K562 (cell line): ENCODE results near the gene IRF2. TPM values are rescaled to one million over a fixed set of nuclear protein-coding genes. Genes with fewer than 3 reads are reported as not detected.
"Not testable (repeated sequence)": the region's sequence is repeated elsewhere in the genome, so short reads cannot be mapped to it uniquely, and the experiment has no call there.

ENCODE experiments used
- ATAC-seq: fragments of 200-7000 bp; cut with Tn5 transposase; 3 replicates; pipeline ENCODE4 v1.9.1; 2020; ENCODE audit warnings: moderate library complexity
- BruUV-seq: library from RNA; stranded (reverse); fragments of 400-500 nt; replicated peaks from 2 replicates; lab custom pipeline; 2021; lab: Mats Ljungman, UMichigan
- CTCF ChIA-PET: fragments of 300-600 bp; formaldehyde crosslinking; extraction: SDS; loops from one replicate; lab custom pipeline; 2021; ENCODE audit warnings: low intra/inter-chr PET ratio; lab: Yijun Ruan, JAX
- POLR2A ChIA-PET: fragments of 300-600, 350-650 bp; sonication (Branson Sonifier 250); formaldehyde crosslinking; extraction: SDS; loops from one replicate; lab custom pipeline; 2021; ENCODE audit warnings: antibody characterized with exemption, inconsistent platforms; lab: Yijun Ruan, JAX
- DNase-seq, 4 experiments: peaks; one replicate each; pipeline versions ENCODE4 v3.0.0 to v3.0.0-alpha.2; 2011 to 2018; ENCODE audit warnings: low spot score in 3 of 4, mixed read lengths in 3 of 4; ENCODE audit errors: extremely low read depth in 1 of 4
- FAIRE-seq: peaks from 2 replicates; lab custom pipeline; 2011; peaks lifted over from hg19 to GRCh38; lab: Jason Lieb, UNC
- H2AFZ ChIP-seq: 2 replicates; pipeline ENCODE4 v1.6.0; 2011; ENCODE audit warnings: low read depth, low read length, control low read depth, inconsistent platforms
- H3K27ac ChIP-seq: fragments of 200-600 bp; 3 replicates; pipeline ENCODE4 v1.8.0; 2011; ENCODE audit warnings: low read depth, mild to moderate bottlenecking, control low read depth, inconsistent platforms, low read length, moderate library complexity, mixed read lengths; ENCODE audit errors: extremely low read depth
- H3K27me3 ChIP-seq, 2 experiments: fragments of 300-600 bp in 1 of 2; 2 replicates in 1 of 2; 3 replicates in 1 of 2; pipeline versions ENCODE4 v1.6.0 to v1.8.0; 2011; ENCODE audit warnings: inconsistent platforms in 2 of 2, low read length in 2 of 2, mild to moderate bottlenecking in 1 of 2, mixed read lengths in 1 of 2, moderate library complexity in 1 of 2; ENCODE audit not compliant: control insufficient read depth in 2 of 2, insufficient read depth in 2 of 2
- H3K36me3 ChIP-seq: fragments of 300-600 bp; 3 replicates; pipeline ENCODE4 v1.8.0; 2011; ENCODE audit warnings: mild to moderate bottlenecking, low read length, inconsistent platforms; ENCODE audit not compliant: control insufficient read depth, insufficient read depth
- H3K4me1 ChIP-seq, 2 experiments: fragments of 200-600 bp in 1 of 2; replicated peaks in 1 of 2; 2 replicates in 1 of 2; 3 replicates in 1 of 2; pipeline versions ENCODE4 v1.5.1 to v1.8.0; 2011; ENCODE audit warnings: inconsistent platforms in 2 of 2, low read length in 2 of 2, mild to moderate bottlenecking in 1 of 2, mixed read lengths in 1 of 2, moderate library complexity in 1 of 2; ENCODE audit not compliant: control insufficient read depth in 2 of 2, insufficient read depth in 2 of 2
- H3K4me2 ChIP-seq: 2 replicates; pipeline ENCODE4 v1.6.1; 2011; ENCODE audit warnings: low read length, control low read depth, inconsistent platforms, mixed read lengths; ENCODE audit not compliant: insufficient read depth
- H3K4me3 ChIP-seq: fragments of 200-600 bp; sonication (generic), shearing (Covaris generic); 2 replicates; pipeline ENCODE4 v1.5.1; 2016; ENCODE audit warnings: control low read depth, inconsistent platforms
- H3K79me2 ChIP-seq: fragments of 200-600 bp; 3 replicates; pipeline ENCODE4 v1.8.0; 2011; ENCODE audit warnings: low read length, inconsistent platforms; ENCODE audit not compliant: control insufficient read depth, insufficient read depth
- H3K9ac ChIP-seq, 2 experiments: 2 replicates each; pipeline versions ENCODE4 v1.6.0 to v1.6.1; 2011; ENCODE audit warnings: low read depth in 2 of 2, low read length in 2 of 2, control low read depth in 1 of 2, inconsistent platforms in 1 of 2, mild to moderate bottlenecking in 1 of 2, mixed read lengths in 1 of 2; ENCODE audit not compliant: insufficient read depth in 1 of 2
- H3K9me1 ChIP-seq: one replicate; pipeline ENCODE4 v1.6.0; 2011; ENCODE audit warnings: inconsistent platforms, mild to moderate bottlenecking, low read length, moderate library complexity; ENCODE audit not compliant: control insufficient read depth, insufficient read depth
- H3K9me3 ChIP-seq: replicated peaks from 2 replicates; pipeline ENCODE4 v1.5.1; 2011; ENCODE audit warnings: low read depth, low read length, inconsistent platforms; ENCODE audit not compliant: control insufficient read depth, insufficient read depth
- H4K20me1 ChIP-seq: replicated peaks from 2 replicates; pipeline ENCODE4 v1.6.1; 2011; ENCODE audit warnings: low read length, inconsistent platforms, mixed read lengths; ENCODE audit not compliant: control insufficient read depth, insufficient read depth
- BCOR ChIP-seq: fragments of 450-650 bp; IDR thresholded peaks from 2 replicates; pipeline ENCODE4 v1.6.1; 2016
- KDM1A ChIP-seq, 2 experiments: fragments of 450-650 bp; IDR thresholded peaks; 2 replicates each; pipeline ENCODE4 v1.6.1; 2016; ENCODE audit warnings: mild to moderate bottlenecking in 2 of 2
- MEF2A ChIP-seq: IDR thresholded peaks from 2 replicates; pipeline ENCODE4 v1.6.1; 2011; ENCODE audit warnings: low read depth, mild to moderate bottlenecking, low read length, moderate library complexity; ENCODE audit not compliant: control insufficient read depth
- NCOA1 ChIP-seq: fragments of 450-650 bp; IDR thresholded peaks from 2 replicates; pipeline ENCODE4 v1.6.1; 2016; ENCODE audit warnings: low read depth
- NFE2 ChIP-seq: IDR thresholded peaks from 2 replicates; pipeline ENCODE4 v1.6.1; 2014; ENCODE audit warnings: antibody characterized with exemption, low read depth
- POLR2H ChIP-seq: IDR thresholded peaks from 2 replicates; pipeline ENCODE4 v1.6.1; 2016; ENCODE audit warnings: missing genetic modification characterization, low read depth, mild to moderate bottlenecking, control low read depth, missing compliant biosample characterization, moderate library complexity
- RAD21 ChIP-seq, 2 experiments: fragments of 250-450 bp in 1 of 2; fragments of 450-650 bp in 1 of 2; sonication (Bioruptor Pico) in 1 of 2; formaldehyde crosslinking in 1 of 2; IDR thresholded peaks in 1 of 2; conservative IDR thresholded peaks in 1 of 2; 2 replicates each; pipeline versions ENCODE4 v1.4.0 to v1.8.0; 2020 to 2022; ENCODE audit warnings: mild to moderate bottlenecking in 2 of 2, moderate library complexity in 1 of 2
- RBBP5 ChIP-seq: fragments of 200-600 bp; sonication (generic); IDR thresholded peaks from 2 replicates; pipeline ENCODE4 v1.6.1; 2012; ENCODE audit warnings: borderline replicate concordance, mild to moderate bottlenecking, low read length, control low read depth, inconsistent platforms; ENCODE audit not compliant: insufficient read depth, poor library complexity, severe bottlenecking
- RBM25 ChIP-seq: fragments of 200-400 bp; formaldehyde crosslinking; IDR thresholded peaks from 2 replicates; pipeline ENCODE4 v1.6.1; 2018; ENCODE audit warnings: low read length, low read depth, moderate library complexity; ENCODE audit not compliant: severe bottlenecking
- ZFX ChIP-seq: sonication (generic); formaldehyde crosslinking; IDR thresholded peaks from 2 replicates; pipeline ENCODE4 v1.8.0; 2022; ENCODE audit warnings: mild to moderate bottlenecking, missing genetic modification reagents, moderate library complexity
- ZNF57 ChIP-seq: fragments of 450-650 bp; formaldehyde crosslinking; IDR thresholded peaks from 2 replicates; pipeline ENCODE4 v1.4.0; 2020; ENCODE audit warnings: mild to moderate bottlenecking, moderate library complexity
- WGBS: fragments of 100-300 bp; shearing (Covaris generic); methylation state at CpG from one replicate; pipeline ENCODE4 v1.1.6; 2016; ENCODE audit warnings: low coverage, mixed read lengths; ENCODE audit not compliant: insufficient coverage; ENCODE audit errors: missing lambda C conversion rate; 5-methylcytosine and 5-hydroxymethylcytosine counted together
- in situ Hi-C: fragments of 300-500 bp; cut with MboI; formaldehyde crosslinking; loops from 4 replicates; pipeline ENCODE4 v1.15.0; 2018; ENCODE audit warnings: inconsistent platforms, mixed read lengths
- intact Hi-C: fragments of 100-400 bp; cut with micrococcal nuclease; formaldehyde crosslinking; loops from 2 replicates; pipeline ENCODE4 v1.14.2; 2022
- polyA plus RNA-seq, 8 experiments: library from polyadenylated mRNA; depleted of rRNA in 4 of 8; stranded (reverse) in 5 of 8; unstranded in 3 of 8; fragments of >200 nt; fragmentation: Nextera tagmentation in 2 of 8; fragmentation: Illumina TruSeq in 1 of 8; extraction: Ambion mirVana in 2 of 8; extraction: Trizol in 1 of 8; gene quantifications; 2 replicates each; pipeline versions ENCODE4 v1.2.1 to v1.2.3, GENCODE V29; 2011 to 2014; ENCODE audit warnings: inconsistent platforms in 1 of 8, missing spikeins in 1 of 8
- total RNA-seq, 7 experiments: library from RNA; depleted of rRNA in 6 of 7; stranded (reverse); fragments of >200 nt in 6 of 7; fragmentation: Illumina TruSeq in 2 of 7; extraction: Trizol in 2 of 7; gene quantifications; 2 replicates each; pipeline versions ENCODE4 v1.2.1 to v1.2.3, GENCODE V29; 2011 to 2021; ENCODE audit warnings: low replicate concordance in 1 of 7
- TF ChIP-seq, protein P1 (sequence below): IDR thresholded peaks from 2 replicates; pipeline ENCODE4 v1.6.1; 2016; ENCODE audit warnings: missing genetic modification characterization, missing compliant biosample characterization
- TF ChIP-seq, protein P2 (sequence below): sonication (generic); formaldehyde crosslinking; IDR thresholded peaks from 2 replicates; pipeline ENCODE4 v1.8.0; 2022; ENCODE audit warnings: missing genetic modification reagents, mild to moderate bottlenecking, moderate library complexity, borderline replicate concordance

The IRF2 gene
- total and polyA plus RNA-seq, 9 of the 15 experiments (the other 6 are each of a cell fraction or from before 2014, with no cell fraction given) = 7.1 to 17.1 (median 11.3) TPM

DNA sequence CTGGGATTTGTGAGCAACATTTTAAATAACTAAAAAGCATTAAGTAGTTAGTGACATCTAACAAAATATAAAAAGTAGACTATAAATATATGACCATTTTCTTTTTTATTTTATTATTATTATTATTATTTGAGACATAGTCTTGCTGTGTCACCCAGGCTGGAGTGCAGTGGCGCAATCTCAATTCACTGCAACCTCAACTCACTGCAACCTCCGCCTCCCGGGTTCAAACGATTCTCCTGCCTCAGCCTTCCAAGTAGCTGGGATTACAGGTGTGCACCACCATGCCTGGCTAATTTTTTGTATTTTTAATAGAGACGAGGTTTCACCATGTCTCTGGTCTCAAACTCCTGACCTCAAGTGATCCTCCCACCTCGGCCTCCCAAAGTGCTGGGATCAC lies 128.1 kb downstream of the IRF2 start:
- POLR2A ChIA-PET, H3K27ac ChIP-seq, H3K36me3 ChIP-seq, in situ Hi-C loops, H3K9me1 ChIP-seq, H3K9ac ChIP-seq, BruUV-seq, H3K4me2 ChIP-seq, H3K27me3 ChIP-seq, DNase-seq, H3K4me3 ChIP-seq, FAIRE-seq, H3K79me2 ChIP-seq, H3K9me3 ChIP-seq, CTCF ChIA-PET, ATAC-seq, H4K20me1 ChIP-seq: not testable (repeated sequence)
- 88% methylated on average over 6 of the region's 6 CpGs for WGBS
- Histone ChIP-seq H3K4me1 (peaks cover 30 to 34% of the 10 kb centered on the region in 2 experiments), H2AFZ (peak overlapping the region; percentile 83)
- intact Hi-C loops = loop anchor here (5.0 kb wide), 1 partner anchor 79 kb away; no protein-coding TSS in a partner anchor

DNA sequence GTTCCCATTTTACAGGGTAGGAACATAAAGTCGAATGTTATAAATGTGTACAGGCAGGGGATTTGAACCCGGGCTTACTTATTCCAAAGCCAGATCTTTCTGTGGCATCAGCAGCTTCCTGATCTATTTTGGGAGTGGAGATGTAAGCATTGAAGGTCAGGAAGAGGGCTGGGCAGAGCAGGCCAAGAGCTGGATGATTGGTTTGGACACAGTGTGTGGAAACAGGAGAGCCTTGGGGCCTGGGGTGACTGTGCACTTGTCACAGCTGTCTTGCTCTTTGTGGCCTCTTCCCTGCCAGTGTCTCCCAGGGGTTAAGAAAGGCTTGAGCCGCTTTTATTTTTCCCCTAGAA lies 128.8 kb downstream of the IRF2 start:
- BruUV-seq = no TSS peak
- Histone ChIP-seq H2AFZ (peak overlapping the region; percentile 83), H3K27ac (no peak overlapping the region), H4K20me1 (no peaks in the 10 kb centered on the region), H3K9me1 (no peaks in the 10 kb centered on the region), H3K9me3 (no peaks in the 10 kb centered on the region), H3K4me2 (no peak overlapping the region; the same call in 1 of the 2 replicates), H3K79me2 (no peaks in the 10 kb centered on the region), H3K4me1 (peaks cover 30 to 34% of the 10 kb centered on the region in 2 experiments), H3K4me3 (no peak overlapping the region), H3K36me3 (no peaks in the 10 kb centered on the region), H3K27me3 (no peaks in the 10 kb centered on the region), H3K9ac (no peak overlapping the region)
- no peak for ATAC-seq
- TF ChIP-seq MEF2A = peak; percentile 51; the same call in 1 of the 2 replicates
- peak; percentile 53; the same call in 1 of the 2 replicates for TF ChIP-seq BCOR
- TF ChIP-seq RBM25 = peak; percentile 54
- TF ChIP-seq RAD21 (CRISPR knock-in tag; conservative IDR thresholded peaks at IDR 0.05 in 1 of 2, IDR thresholded peaks at IDR 0.05 in 1 of 2) = no peak
- TF ChIP-seq POLR2H (tag) = no peak
- no peak for TF ChIP-seq RBBP5
- peak; percentile 39; the same call in 1 of the 2 replicates for TF ChIP-seq ZFX (CRISPR knock-in tag)
- TF ChIP-seq NCOA1 = no peak
- TF ChIP-seq, protein P1, sequence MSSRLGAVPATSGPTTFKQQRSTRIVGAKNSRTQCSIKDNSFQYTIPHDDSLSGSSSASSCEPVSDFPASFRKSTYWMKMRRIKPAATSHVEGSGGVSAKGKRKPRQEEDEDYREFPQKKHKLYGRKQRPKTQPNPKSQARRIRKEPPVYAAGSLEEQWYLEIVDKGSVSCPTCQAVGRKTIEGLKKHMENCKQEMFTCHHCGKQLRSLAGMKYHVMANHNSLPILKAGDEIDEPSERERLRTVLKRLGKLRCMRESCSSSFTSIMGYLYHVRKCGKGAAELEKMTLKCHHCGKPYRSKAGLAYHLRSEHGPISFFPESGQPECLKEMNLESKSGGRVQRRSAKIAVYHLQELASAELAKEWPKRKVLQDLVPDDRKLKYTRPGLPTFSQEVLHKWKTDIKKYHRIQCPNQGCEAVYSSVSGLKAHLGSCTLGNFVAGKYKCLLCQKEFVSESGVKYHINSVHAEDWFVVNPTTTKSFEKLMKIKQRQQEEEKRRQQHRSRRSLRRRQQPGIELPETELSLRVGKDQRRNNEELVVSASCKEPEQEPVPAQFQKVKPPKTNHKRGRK (tag) = no peak
- TF ChIP-seq ZNF57 = no peak
- peak in 1 of 2 experiments; percentile 34; a peak in 1 of 4 replicates for TF ChIP-seq KDM1A (IDR thresholded peaks at IDR 0.05)
- TF ChIP-seq, protein P2, sequence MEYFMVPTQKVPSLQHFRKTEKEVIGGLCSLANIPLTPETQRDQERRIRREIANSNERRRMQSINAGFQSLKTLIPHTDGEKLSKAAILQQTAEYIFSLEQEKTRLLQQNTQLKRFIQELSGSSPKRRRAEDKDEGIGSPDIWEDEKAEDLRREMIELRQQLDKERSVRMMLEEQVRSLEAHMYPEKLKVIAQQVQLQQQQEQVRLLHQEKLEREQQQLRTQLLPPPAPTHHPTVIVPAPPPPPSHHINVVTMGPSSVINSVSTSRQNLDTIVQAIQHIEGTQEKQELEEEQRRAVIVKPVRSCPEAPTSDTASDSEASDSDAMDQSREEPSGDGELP (CRISPR knock-in tag) = peak; percentile 40; the same call in 1 of the 2 replicates
- 0 out of 2 replicates have a peak, but pooled peaks have one; percentile 9 for TF ChIP-seq NFE2
- ChIA-PET CTCF (no interaction called here), POLR2A (no interaction called here)
- peak in 2 of 4 experiments; percentile 25 to 26 for DNase-seq
- FAIRE-seq = no peak
- in situ Hi-C loops (no loop called here), intact Hi-C loops (loop anchor here (5.0 kb wide), 1 partner anchor 78 kb away; no protein-coding TSS in a partner anchor)
- WGBS = 33% methylated on average over 3 of the region's 3 CpGs
